Neuronal stem cell (in vitro differentiated cells): ENCODE data around the gene SOX8.
A peak's percentile ranks its signal among the peaks of the same experiment; 100 is the strongest.

Experiments used
- DNase-seq: peaks from one replicate; pipeline ENCODE4 v3.0.0-alpha.2; 2013; ENCODE audit warnings: low spot score
- H2AFZ ChIP-seq: one replicate; pipeline ENCODE4 v1.6.1; 2013; ENCODE audit warnings: mild to moderate bottlenecking, low read length, inconsistent platforms
- H2AK5ac ChIP-seq: 2 replicates; pipeline ENCODE4 v1.6.1; 2013; ENCODE audit warnings: low read depth, mild to moderate bottlenecking, inconsistent platforms, low read length, moderate library complexity, mixed read lengths
- H2BK120ac ChIP-seq: 2 replicates; pipeline ENCODE4 v1.6.1; 2013; ENCODE audit warnings: low read depth, mild to moderate bottlenecking, inconsistent platforms, low read length, moderate library complexity, mixed read lengths
- H2BK12ac ChIP-seq: one replicate; pipeline ENCODE4 v1.6.1; 2013; ENCODE audit warnings: low read length, inconsistent platforms
- H2BK15ac ChIP-seq: 2 replicates; pipeline ENCODE4 v1.6.1; 2013; ENCODE audit warnings: mild to moderate bottlenecking, low read length, inconsistent platforms, mixed read lengths
- H2BK5ac ChIP-seq: one replicate; pipeline ENCODE4 v1.6.1; 2013; ENCODE audit warnings: inconsistent platforms, mild to moderate bottlenecking, low read length, moderate library complexity
- H3K14ac ChIP-seq: one replicate; pipeline ENCODE4 v1.6.1; 2013; ENCODE audit warnings: low read length, inconsistent platforms
- H3K18ac ChIP-seq: 2 replicates; pipeline ENCODE4 v1.6.1; 2013; ENCODE audit warnings: low read length, inconsistent platforms
- H3K23ac ChIP-seq: 2 replicates; pipeline ENCODE4 v1.6.1; 2013; ENCODE audit warnings: low read depth, mild to moderate bottlenecking, mixed read lengths, low read length, inconsistent platforms; ENCODE audit not compliant: poor library complexity
- H3K27ac ChIP-seq: replicated peaks from 3 replicates; pipeline ENCODE4 v1.5.1; 2013; ENCODE audit warnings: low read length, inconsistent platforms
- H3K27me3 ChIP-seq, 3 experiments: 2 replicates each; pipeline ENCODE4 v1.6.1; 2013; ENCODE audit warnings: low read length in 3 of 3, mild to moderate bottlenecking in 2 of 3, inconsistent platforms in 1 of 3, low read depth in 1 of 3, mixed read lengths in 1 of 3, moderate library complexity in 1 of 3; ENCODE audit not compliant: control insufficient read depth in 3 of 3, insufficient read depth in 3 of 3
- H3K36me3 ChIP-seq, 2 donors: replicated peaks in 1 of 2; 2 replicates each; pipeline ENCODE4 v1.6.1; 2013; ENCODE audit warnings: low read length in 2 of 2; ENCODE audit not compliant: control insufficient read depth in 2 of 2, insufficient read depth in 2 of 2
- H3K4ac ChIP-seq: 2 replicates; pipeline ENCODE4 v1.6.1; 2013; ENCODE audit warnings: inconsistent platforms, mild to moderate bottlenecking, low read length, moderate library complexity
- H3K4me1 ChIP-seq, 2 donors: 1 replicate in 1 of 2; 2 replicates in 1 of 2; pipeline ENCODE4 v1.6.1; 2013; ENCODE audit warnings: low read length in 2 of 2, low read depth in 1 of 2; ENCODE audit not compliant: control insufficient read depth in 2 of 2, insufficient read depth in 1 of 2
- H3K4me2 ChIP-seq: one replicate; pipeline ENCODE4 v1.6.1; 2013; ENCODE audit warnings: mild to moderate bottlenecking, low read length, inconsistent platforms; ENCODE audit not compliant: insufficient read depth, poor library complexity, severe bottlenecking
- H3K4me3 ChIP-seq, 2 donors: 2 replicates each; pipeline ENCODE4 v1.5.1; 2013; ENCODE audit warnings: low read length in 2 of 2, mild to moderate bottlenecking in 2 of 2, inconsistent platforms in 1 of 2, moderate library complexity in 1 of 2
- H3K79me1 ChIP-seq: one replicate; pipeline ENCODE4 v1.6.1; 2013; ENCODE audit warnings: low read depth, mild to moderate bottlenecking, inconsistent platforms, low read length, moderate library complexity
- H3K9ac ChIP-seq: one replicate; pipeline ENCODE4 v1.6.1; 2013; ENCODE audit warnings: mild to moderate bottlenecking, low read depth, low read length, inconsistent platforms; ENCODE audit not compliant: poor library complexity
- H3K9me3 ChIP-seq, 2 donors: replicated peaks in 1 of 2; 2 replicates each; pipeline versions ENCODE3 to v1.6.1; 2013; ENCODE audit warnings: low read length in 2 of 2, mild to moderate bottlenecking in 2 of 2, inconsistent platforms in 1 of 2, low read depth in 1 of 2, mixed read lengths in 1 of 2, moderate library complexity in 1 of 2; ENCODE audit not compliant: control insufficient read depth in 2 of 2, insufficient read depth in 1 of 2
- H4K8ac ChIP-seq: one replicate; pipeline ENCODE4 v1.6.1; 2013; ENCODE audit warnings: low read depth, mild to moderate bottlenecking, inconsistent platforms, low read length, moderate library complexity
- H4K91ac ChIP-seq: one replicate; pipeline ENCODE4 v1.6.1; 2013; ENCODE audit warnings: low read length, low read depth, mild to moderate bottlenecking, inconsistent platforms; ENCODE audit not compliant: poor library complexity
- WGBS, 2 donors: extraction: QIAGEN DNeasy Blood & Tissue Kit; methylation state at CpG; one replicate each; pipeline ENCODE4 v1.1.7; 2013; ENCODE audit warnings: missing lambda C conversion rate in 2 of 2, mixed read lengths in 1 of 2; ENCODE audit not compliant: insufficient read length in 2 of 2, insufficient replicate concordance in 1 of 2; ENCODE audit errors: extremely low coverage in 2 of 2; 5-methylcytosine and 5-hydroxymethylcytosine counted together

The SOX8 gene

GRCh38 chr16:995783-996182, 14.2 kb downstream of the SOX8 start:
- no CpG with 5 or more reads among the region's 3 CpGs for WGBS, 2 donors
- Histone ChIP-seq H3K18ac (no peak overlapping the region), H3K14ac (no peak overlapping the region), H2BK5ac (no peak overlapping the region), H3K27me3 (peaks cover 0 to 15% (median 0%) of the 10 kb centered on the region in 3 experiments), H2BK12ac (no peak overlapping the region), H2BK120ac (no peak overlapping the region), H2AK5ac (no peak overlapping the region), H2BK15ac (no peak overlapping the region), H3K9ac (no peak overlapping the region), H3K4me1 (peaks cover 5 to 38% of the 10 kb centered on the region in 2 donors), H3K36me3 (no peaks in the 10 kb centered on the region), H3K23ac (no peak overlapping the region), H3K4ac (no peak overlapping the region), H2AFZ (no peak overlapping the region), H4K8ac (no peak overlapping the region), H3K4me3 (no peak overlapping the region), H4K91ac (no peak overlapping the region), H3K4me2 (no peak overlapping the region), H3K9me3 (peaks cover under 1 to 27% of the 10 kb centered on the region in 2 donors), H3K27ac (no peak overlapping the region), H3K79me1 (no peaks in the 10 kb centered on the region)
- DNase-seq, result no peak

- peaks cover 9 to 32% of the 10 kb centered on the region in 2 donors for H3K9me3 ChIP-seq
- no peak overlapping the region for H3K14ac ChIP-seq
- peak overlapping the region; percentile 94 for H3K18ac ChIP-seq
- peak overlapping the region; percentile 88 for H2BK12ac ChIP-seq
- no peak overlapping the region for H3K27ac ChIP-seq
- peak overlapping the region in 1 of 2 donors; percentile 34 for H3K4me3 ChIP-seq
- H4K8ac ChIP-seq, result no peak overlapping the region
- peak overlapping the region; percentile 58 for H2BK5ac ChIP-seq
- no peaks in the 10 kb centered on the region for H3K36me3 ChIP-seq
- no peak overlapping the region for H2BK120ac ChIP-seq
- no peak overlapping the region for H3K4me2 ChIP-seq
- peak overlapping the region; percentile 26 for H3K4ac ChIP-seq
- WGBS, 2 donors, result no CpG with 5 or more reads among the region's 6 CpGs
- peaks cover 0 to 21% (median 0%) of the 10 kb centered on the region in 3 experiments for H3K27me3 ChIP-seq
- H2AK5ac ChIP-seq, result peak overlapping the region; percentile 70
- no peaks in the 10 kb centered on the region for H3K79me1 ChIP-seq
- H2AFZ ChIP-seq, result peak overlapping the region; percentile 83
- peaks cover 5 to 30% of the 10 kb centered on the region in 2 donors for H3K4me1 ChIP-seq
- no peak overlapping the region for H3K23ac ChIP-seq
- H3K9ac ChIP-seq, result peak overlapping the region; percentile 33
- no peak overlapping the region for H4K91ac ChIP-seq
- DNase-seq, result no peak
- H2BK15ac ChIP-seq, result peak overlapping the region; percentile 74
Observed at GRCh38 chr16:996681-997080, 15.1 kb downstream of the SOX8 start.

DNA sequence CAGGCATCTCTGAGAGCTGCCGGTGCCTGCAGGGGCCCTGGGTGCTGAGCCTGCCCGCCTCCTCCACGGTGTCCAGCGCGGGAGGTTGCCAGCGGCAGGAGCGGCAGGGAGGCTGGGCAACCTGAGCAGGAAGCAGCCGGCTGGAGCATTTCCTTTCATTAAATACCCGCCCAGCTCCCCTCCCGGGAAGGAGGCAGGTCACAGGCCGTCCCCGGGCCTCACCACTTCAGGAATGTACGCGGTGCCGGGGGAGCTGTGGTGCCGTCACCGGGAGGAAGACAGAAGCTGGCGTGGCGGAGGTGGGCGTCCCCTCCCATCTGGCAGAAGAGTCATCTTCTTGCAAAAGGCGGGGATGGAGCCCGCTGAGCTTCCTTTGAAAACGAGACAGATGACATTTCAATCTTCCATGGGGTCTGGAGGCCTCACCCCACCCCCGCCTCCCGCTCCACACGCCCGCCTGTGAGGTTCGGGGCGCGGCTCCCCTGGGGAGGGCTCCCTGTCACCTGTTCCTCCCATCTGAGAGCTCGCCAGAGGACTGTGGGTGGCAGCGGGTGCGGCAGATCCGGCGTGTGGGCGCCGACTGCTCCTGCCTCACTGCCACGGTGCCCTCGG, 16.0 kb downstream of the SOX8 start:
- Histone ChIP-seq H3K4me1 (peaks cover 5 to 26% of the 10 kb centered on the region in 2 donors), H2BK120ac (no peak overlapping the region), H3K27ac (peak overlapping the region; percentile 41), H3K4me2 (peak overlapping the region; percentile 23), H4K8ac (peak overlapping the region; percentile 25), H3K18ac (peak overlapping the region; percentile 94), H3K79me1 (no peaks in the 10 kb centered on the region), H3K23ac (no peak overlapping the region), H3K4me3 (peak overlapping the region in 1 of 2 donors; percentile 34), H2AFZ (peak overlapping the region; percentile 83), H3K36me3 (no peaks in the 10 kb centered on the region), H4K91ac (no peak overlapping the region), H2AK5ac (peak overlapping the region; percentile 70), H3K14ac (no peak overlapping the region), H3K9me3 (peaks cover 9 to 32% of the 10 kb centered on the region in 2 donors), H2BK12ac (no peak overlapping the region), H2BK5ac (peak overlapping the region; percentile 58), H3K4ac (peak overlapping the region; percentile 43), H3K9ac (no peak overlapping the region), H3K27me3 (peaks cover 0 to 21% (median 0%) of the 10 kb centered on the region in 3 experiments), H2BK15ac (peak overlapping the region; percentile 74)
- DNase-seq, result no peak
- no CpG with 5 or more reads among the region's 39 CpGs for WGBS, 2 donors

DNA sequence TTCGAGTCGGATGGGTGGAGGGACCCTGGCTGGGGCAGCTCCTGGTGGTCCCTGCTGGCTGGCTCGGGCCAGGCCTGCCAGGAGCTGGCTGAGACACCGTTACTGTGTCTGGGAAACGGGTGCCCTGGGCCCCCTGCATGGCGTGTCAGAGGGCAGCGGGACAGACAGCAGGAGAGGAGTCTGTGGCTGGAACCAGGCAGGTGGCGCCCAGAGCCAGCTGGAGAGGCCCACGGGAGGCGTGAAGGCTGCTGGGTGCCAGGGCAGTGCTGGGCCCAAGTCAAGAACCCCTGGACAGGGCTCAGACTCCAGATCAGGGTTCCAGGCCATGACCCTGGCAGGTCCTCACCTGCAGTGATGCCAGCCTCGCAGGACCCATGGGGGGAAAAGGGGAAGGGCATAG, 16.6 kb downstream of the SOX8 start:
- Histone ChIP-seq H3K79me1 (no peaks in the 10 kb centered on the region), H2AK5ac (peak overlapping the region; percentile 28), H2AFZ (no peak overlapping the region), H3K4me1 (peaks cover 5 to 31% of the 10 kb centered on the region in 2 donors), H3K23ac (peak overlapping the region; percentile 17), H2BK12ac (no peak overlapping the region), H2BK5ac (no peak overlapping the region), H4K91ac (no peak overlapping the region), H3K14ac (no peak overlapping the region), H3K9me3 (peaks cover 9 to 30% of the 10 kb centered on the region in 2 donors), H3K36me3 (no peaks in the 10 kb centered on the region), H2BK15ac (peak overlapping the region; percentile 86), H3K27me3 (peaks cover 0 to 21% (median 0%) of the 10 kb centered on the region in 3 experiments), H3K4me3 (no peak overlapping the region), H3K18ac (peak overlapping the region; percentile 76), H4K8ac (no peak overlapping the region), H3K27ac (no peak overlapping the region), H2BK120ac (no peak overlapping the region), H3K4me2 (no peak overlapping the region), H3K4ac (no peak overlapping the region), H3K9ac (no peak overlapping the region)
- WGBS, 2 donors, result no CpG with 5 or more reads among the region's 11 CpGs
- no peak for DNase-seq
